SK-N-SH treated with all-trans-retinoic acid at 6 μM for 48 hours (cell line): ENCODE data around the gene FYCO1.

Experiments
- CREB5 ChIP-seq: fragments of 250-450 bp; sonication (Bioruptor Pico); IDR thresholded peaks from 2 replicates; pipeline ENCODE4 v1.5.1; 2020; ENCODE audit warnings: low read depth, mild to moderate bottlenecking, moderate library complexity
- PATZ1 ChIP-seq: fragments of 250-450 bp; sonication (Bioruptor Pico); IDR thresholded peaks from 2 replicates; pipeline ENCODE4 v1.8.0; 2020; ENCODE audit warnings: mild to moderate bottlenecking, moderate library complexity, borderline replicate concordance
- POU6F1 ChIP-seq: fragments of 250-450 bp; sonication (Bioruptor Pico); IDR thresholded peaks from 2 replicates; pipeline ENCODE4 v1.8.0; 2021; ENCODE audit warnings: low read depth, mild to moderate bottlenecking, moderate library complexity, borderline replicate concordance
- TCF4 ChIP-seq: fragments of 250-450 bp; sonication (Bioruptor Pico); IDR thresholded peaks from 2 replicates; pipeline ENCODE4 v1.8.0; 2021; ENCODE audit warnings: mild to moderate bottlenecking, moderate library complexity, borderline replicate concordance

- TF ChIP-seq PATZ1 = no peak
- TF ChIP-seq CREB5 = no peak
- no peak for TF ChIP-seq POU6F1 (CRISPR knock-in tag)
- no peak for TF ChIP-seq TCF4 (CRISPR knock-in tag)
Observed at GRCh38 chr3:45910892-45911291, 84.7 kb downstream of the FYCO1 start.
